Stimulated activated naive B cell treated with anti-CD40 and anti-IgM and Interleukin-4, amounts not matched to agents 10 μg/mL and 1 μg/mL and 100 μg/mL, for 72 hours (primary cell): ENCODE results near the gene TTC21B.

Source experiments
- ATAC-seq, 2 donors: fragments of 150-1000 bp; cut with Tn5 transposase; replicated peaks; 2 replicates each; pipeline ENCODE4 v1.10.0; 2021; ENCODE audit warnings: moderate library complexity in 1 of 2
- DNase-seq: peaks from one replicate; pipeline ENCODE4 v3.0.0; 2021
- H3K27ac Mint-ChIP-seq: one replicate; pipeline ENCODE4 v1.8.0; 2022; ENCODE audit warnings: mild to moderate bottlenecking, mixed read lengths
- H3K27me3 Mint-ChIP-seq, 2 donors: one replicate each; pipeline ENCODE4 v1.8.0; 2022; ENCODE audit warnings: mixed read lengths in 2 of 2
- H3K36me3 Mint-ChIP-seq, 2 donors: one replicate each; pipeline ENCODE4 v1.8.0; 2022; ENCODE audit warnings: mixed read lengths in 2 of 2, mild to moderate bottlenecking in 1 of 2
- H3K4me1 Mint-ChIP-seq, 2 donors: one replicate each; pipeline ENCODE4 v1.8.0; 2022; ENCODE audit warnings: mixed read lengths in 2 of 2, mild to moderate bottlenecking in 1 of 2
- H3K4me3 Mint-ChIP-seq, 2 donors: one replicate each; pipeline ENCODE4 v1.8.0; 2022; ENCODE audit warnings: mild to moderate bottlenecking in 2 of 2, mixed read lengths in 2 of 2, moderate library complexity in 1 of 2
- H3K9me3 Mint-ChIP-seq, 2 donors: one replicate each; pipeline ENCODE4 v1.8.0; 2022; ENCODE audit warnings: mixed read lengths in 2 of 2, mild to moderate bottlenecking in 1 of 2

The TTC21B gene

GRCh38 chr2:165825041-165825440, 128.5 kb downstream of the TTC21B start:
- no peaks in the 10 kb centered on the region for H3K36me3 Mint-ChIP-seq
- no peak overlapping the region for H3K4me3 Mint-ChIP-seq
- DNase-seq (no peak), ATAC-seq (no peak)
- no peak overlapping the region for H3K27ac Mint-ChIP-seq
- H3K4me1 Mint-ChIP-seq: peaks cover 6 to 22% of the 10 kb centered on the region in 2 donors
- H3K9me3 Mint-ChIP-seq: no peaks in the 10 kb centered on the region
- no peaks in the 10 kb centered on the region for H3K27me3 Mint-ChIP-seq
